GM18861 (cell line): ENCODE results near the gene CNIH2.
"Not testable (repeated sequence)": the region's sequence is repeated elsewhere in the genome, so short reads cannot be mapped to it uniquely, and the experiment has no call there.

Experiments
- ATAC-seq: cut with Tn5 transposase; IDR thresholded peaks from one replicate; pipeline ENCODE4 v1.9.1; 2021; ENCODE audit not compliant: unreplicated experiment

The CNIH2 gene

GRCh38 chr11:66313321-66314185 lies 35.6 kb downstream of the CNIH2 start:
- no peak for ATAC-seq

- ATAC-seq: no peak
Observed at GRCh38 chr11:66314186-66314501, 36.2 kb downstream of the CNIH2 start.

GRCh38 chr11:66314561-66315497 lies 36.9 kb downstream of the CNIH2 start:
- no peak for ATAC-seq

- no peak for ATAC-seq
Observed at GRCh38 chr11:66315498-66315885, 37.5 kb downstream of the CNIH2 start.

- ATAC-seq: no peak
Observed at GRCh38 chr11:66315921-66316811, 38.2 kb downstream of the CNIH2 start.

GRCh38 chr11:66316849-66317251 lies 38.9 kb downstream of the CNIH2 start, which contains the start of gene CD248:
TSS of gene CD248 (minus strand) at chr11:66317044. CDS start at chr11:66317027, 17 bp downstream.
- ATAC-seq: no peak

GRCh38 chr11:66317322-66317722 lies 39.3 kb downstream of the CNIH2 start:
- ATAC-seq: no peak

GRCh38 chr11:66317723-66318599 lies 40.0 kb downstream of the CNIH2 start:
- ATAC-seq: no peak

- ATAC-seq: no peak
Observed at GRCh38 chr11:66318600-66318970, 40.6 kb downstream of the CNIH2 start.

GRCh38 chr11:66320289-66320688 lies 42.3 kb downstream of the CNIH2 start:
- ATAC-seq: not testable (repeated sequence)

- ATAC-seq: not testable (repeated sequence)
Observed at GRCh38 chr11:66320748-66321147, 42.8 kb downstream of the CNIH2 start.

GRCh38 chr11:66321606-66322005 lies 43.6 kb downstream of the CNIH2 start:
- no peak for ATAC-seq

GRCh38 chr11:66322732-66323427 lies 44.9 kb downstream of the CNIH2 start:
- ATAC-seq: no peak

GRCh38 chr11:66323684-66324083 lies 45.7 kb downstream of the CNIH2 start:
- ATAC-seq: no peak

GRCh38 chr11:66324664-66325063 lies 46.7 kb downstream of the CNIH2 start:
- ATAC-seq: no peak

GRCh38 chr11:66325263-66325671 lies 47.3 kb downstream of the CNIH2 start:
- ATAC-seq: no peak

- ATAC-seq: no peak
Observed at GRCh38 chr11:66326261-66327111, 48.5 kb downstream of the CNIH2 start.
